ENCODE results near the gene TTC9C. TPM values are rescaled to one million over a fixed set of nuclear protein-coding genes. Genes with fewer than 3 reads are reported as not detected.

The TTC9C gene
- total RNA-seq, 1 experiment from 2014 or later: 48.7 TPM

GRCh38 chr11:62727165-62727871, 968 bp upstream of the TTC9C start, which contains the start of gene HNRNPUL2 (continued):
- no peak for TF ChIP-seq CBFB (CRISPR knock-in tag; IDR thresholded peaks at IDR 0.05; ENCODE audit: low read depth)
- no peak for TF ChIP-seq GRHL2 (CRISPR knock-in tag; IDR thresholded peaks at IDR 0.05; ENCODE audit: insufficient replicate concordance, severe bottlenecking)
- TF ChIP-seq, protein P1, sequence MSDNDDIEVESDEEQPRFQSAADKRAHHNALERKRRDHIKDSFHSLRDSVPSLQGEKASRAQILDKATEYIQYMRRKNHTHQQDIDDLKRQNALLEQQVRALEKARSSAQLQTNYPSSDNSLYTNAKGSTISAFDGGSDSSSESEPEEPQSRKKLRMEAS (CRISPR knock-in tag; IDR thresholded peaks at IDR 0.05): peak; percentile 88
- TF ChIP-seq CREM (CRISPR knock-in tag; IDR thresholded peaks at IDR 0.05): peak; percentile 77; the same call in 1 of the 2 replicates
- TF ChIP-seq, protein P2, sequence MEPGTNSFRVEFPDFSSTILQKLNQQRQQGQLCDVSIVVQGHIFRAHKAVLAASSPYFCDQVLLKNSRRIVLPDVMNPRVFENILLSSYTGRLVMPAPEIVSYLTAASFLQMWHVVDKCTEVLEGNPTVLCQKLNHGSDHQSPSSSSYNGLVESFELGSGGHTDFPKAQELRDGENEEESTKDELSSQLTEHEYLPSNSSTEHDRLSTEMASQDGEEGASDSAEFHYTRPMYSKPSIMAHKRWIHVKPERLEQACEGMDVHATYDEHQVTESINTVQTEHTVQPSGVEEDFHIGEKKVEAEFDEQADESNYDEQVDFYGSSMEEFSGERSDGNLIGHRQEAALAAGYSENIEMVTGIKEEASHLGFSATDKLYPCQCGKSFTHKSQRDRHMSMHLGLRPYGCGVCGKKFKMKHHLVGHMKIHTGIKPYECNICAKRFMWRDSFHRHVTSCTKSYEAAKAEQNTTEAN (CRISPR knock-in tag; IDR thresholded peaks at IDR 0.05): no peak
- no peak for TF ChIP-seq ZNF425 (CRISPR knock-in tag; conservative IDR thresholded peaks at IDR 0.05)
- TF ChIP-seq ZNF219 (CRISPR knock-in tag; IDR thresholded peaks at IDR 0.05; ENCODE audit: borderline replicate concordance): no peak
- TF ChIP-seq SP1 (CRISPR knock-in tag; conservative IDR thresholded peaks at IDR 0.05): peak; percentile 76
- TF ChIP-seq CREB1 (CRISPR knock-in tag; IDR thresholded peaks at IDR 0.05): peak; percentile 84
- peak; percentile 49; the same call in 1 of the 2 replicates for TF ChIP-seq USF2 (CRISPR knock-in tag; IDR thresholded peaks at IDR 0.05)
- TF ChIP-seq HMGA2 (CRISPR knock-in tag; IDR thresholded peaks at IDR 0.05): no peak
- no peak for TF ChIP-seq IRF2 (CRISPR knock-in tag; IDR thresholded peaks at IDR 0.05; ENCODE audit: borderline replicate concordance, low read depth)
- TF ChIP-seq AFF4 (CRISPR knock-in tag; IDR thresholded peaks at IDR 0.05; ENCODE audit: borderline replicate concordance): 0 out of 2 replicates have a peak, but pooled peaks have one; percentile 73
- TF ChIP-seq, protein P3, sequence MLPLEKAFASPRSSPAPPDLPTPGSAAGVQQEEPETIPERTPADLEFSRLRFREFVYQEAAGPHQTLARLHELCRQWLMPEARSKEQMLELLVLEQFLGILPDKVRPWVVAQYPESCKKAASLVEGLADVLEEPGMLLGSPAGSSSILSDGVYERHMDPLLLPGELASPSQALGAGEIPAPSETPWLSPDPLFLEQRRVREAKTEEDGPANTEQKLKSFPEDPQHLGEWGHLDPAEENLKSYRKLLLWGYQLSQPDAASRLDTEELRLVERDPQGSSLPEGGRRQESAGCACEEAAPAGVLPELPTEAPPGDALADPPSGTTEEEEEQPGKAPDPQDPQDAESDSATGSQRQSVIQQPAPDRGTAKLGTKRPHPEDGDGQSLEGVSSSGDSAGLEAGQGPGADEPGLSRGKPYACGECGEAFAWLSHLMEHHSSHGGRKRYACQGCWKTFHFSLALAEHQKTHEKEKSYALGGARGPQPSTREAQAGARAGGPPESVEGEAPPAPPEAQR (CRISPR knock-in tag; IDR thresholded peaks at IDR 0.05): no peak
- TF ChIP-seq GTF2I (CRISPR knock-in tag; conservative IDR thresholded peaks at IDR 0.05): no peak
- TF ChIP-seq, protein P4, sequence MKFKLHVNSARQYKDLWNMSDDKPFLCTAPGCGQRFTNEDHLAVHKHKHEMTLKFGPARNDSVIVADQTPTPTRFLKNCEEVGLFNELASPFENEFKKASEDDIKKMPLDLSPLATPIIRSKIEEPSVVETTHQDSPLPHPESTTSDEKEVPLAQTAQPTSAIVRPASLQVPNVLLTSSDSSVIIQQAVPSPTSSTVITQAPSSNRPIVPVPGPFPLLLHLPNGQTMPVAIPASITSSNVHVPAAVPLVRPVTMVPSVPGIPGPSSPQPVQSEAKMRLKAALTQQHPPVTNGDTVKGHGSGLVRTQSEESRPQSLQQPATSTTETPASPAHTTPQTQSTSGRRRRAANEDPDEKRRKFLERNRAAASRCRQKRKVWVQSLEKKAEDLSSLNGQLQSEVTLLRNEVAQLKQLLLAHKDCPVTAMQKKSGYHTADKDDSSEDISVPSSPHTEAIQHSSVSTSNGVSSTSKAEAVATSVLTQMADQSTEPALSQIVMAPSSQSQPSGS (CRISPR knock-in tag; IDR thresholded peaks at IDR 0.05; ENCODE audit: borderline replicate concordance, low read depth): no peak
- TF ChIP-seq, protein P5, sequence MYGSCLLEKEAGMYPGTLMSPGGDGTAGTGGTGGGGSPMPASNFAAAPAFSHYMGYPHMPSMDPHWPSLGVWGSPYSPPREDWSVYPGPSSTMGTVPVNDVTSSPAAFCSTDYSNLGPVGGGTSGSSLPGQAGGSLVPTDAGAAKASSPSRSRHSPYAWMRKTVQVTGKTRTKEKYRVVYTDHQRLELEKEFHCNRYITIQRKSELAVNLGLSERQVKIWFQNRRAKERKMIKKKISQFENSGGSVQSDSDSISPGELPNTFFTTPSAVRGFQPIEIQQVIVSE (CRISPR knock-in tag; IDR thresholded peaks at IDR 0.05; ENCODE audit: borderline replicate concordance): no peak
- TF ChIP-seq FOXJ3 (CRISPR knock-in tag; IDR thresholded peaks at IDR 0.05; ENCODE audit: borderline replicate concordance): no peak
- TF ChIP-seq, protein P6, sequence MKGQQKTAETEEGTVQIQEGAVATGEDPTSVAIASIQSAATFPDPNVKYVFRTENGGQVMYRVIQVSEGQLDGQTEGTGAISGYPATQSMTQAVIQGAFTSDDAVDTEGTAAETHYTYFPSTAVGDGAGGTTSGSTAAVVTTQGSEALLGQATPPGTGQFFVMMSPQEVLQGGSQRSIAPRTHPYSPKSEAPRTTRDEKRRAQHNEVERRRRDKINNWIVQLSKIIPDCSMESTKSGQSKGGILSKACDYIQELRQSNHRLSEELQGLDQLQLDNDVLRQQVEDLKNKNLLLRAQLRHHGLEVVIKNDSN (CRISPR knock-in tag; IDR thresholded peaks at IDR 0.05): no peak
- TF ChIP-seq JUN (CRISPR knock-in tag; IDR thresholded peaks at IDR 0.05): no peak
- no peak; the same call in 1 of the 2 replicates for TF ChIP-seq OVOL2 (CRISPR knock-in tag; IDR thresholded peaks at IDR 0.05; ENCODE audit: borderline replicate concordance)
- TF ChIP-seq FOXP1 (CRISPR knock-in tag; IDR thresholded peaks at IDR 0.05; ENCODE audit: borderline replicate concordance): peak; percentile 86
